Measurements from ENCODE around the gene ZNF280B. TPM values are rescaled to one million over a fixed set of nuclear protein-coding genes. Genes with fewer than 3 reads are reported as not detected.

Gene ZNF280B
- total RNA-seq, 2 donors from 2014 or later: 10.9 to 15.3 TPM

DNA sequence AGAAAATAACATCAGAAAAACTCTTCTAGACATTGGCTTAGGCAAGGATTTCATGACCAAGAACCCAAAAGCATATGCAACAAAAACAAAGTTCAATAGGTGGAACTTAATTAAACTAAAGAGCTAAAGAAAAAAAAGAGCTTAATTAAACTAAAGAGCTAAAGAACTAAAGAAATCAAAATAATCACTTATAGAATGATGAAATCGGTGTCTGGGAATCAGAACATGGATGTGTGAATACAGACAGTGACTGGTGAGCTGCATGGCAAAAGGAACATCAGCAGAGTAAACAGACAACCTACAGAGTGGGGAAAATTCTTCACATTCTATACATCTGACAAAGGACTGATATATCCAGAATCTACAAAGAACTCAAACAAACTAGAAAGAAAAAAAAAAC lies 41.4 kb downstream of the ZNF280B start:
- Histone ChIP-seq H3K9ac (ENCODE audit: extremely low read depth, low read length, poor library complexity, severe bottlenecking) (no peak overlapping the region), H3K9me3 (ENCODE audit: control insufficient read depth, low read length) (peaks cover 28% of the 10 kb centered on the region), H3K36me3 (ENCODE audit: control insufficient read depth, insufficient read depth, low read length) (no peaks in the 10 kb centered on the region), H3K4me3 (ENCODE audit: low read length) (no peak overlapping the region), H3K27me3 (ENCODE audit: control insufficient read depth, insufficient read depth, low read length, poor library complexity, severe bottlenecking) (peaks cover 19% of the 10 kb centered on the region), H3K27ac (ENCODE audit: low read depth, low read length) (no peak overlapping the region), H3K4me1 (ENCODE audit: control insufficient read depth, insufficient read depth, low read length) (no peaks in the 10 kb centered on the region)
- Mint-ChIP-seq H3K9me3 (peaks cover 31% of the 10 kb centered on the region), H3K27me3 (ENCODE audit: insufficient read depth) (peaks cover 74% of the 10 kb centered on the region), H3K4me1 (no peaks in the 10 kb centered on the region), H3K36me3 (ENCODE audit: low read depth) (no peaks in the 10 kb centered on the region), H3K27ac (no peak overlapping the region), H3K4me3 (no peak overlapping the region)
- no peak for DNase-seq
- no peak for TF ChIP-seq CTCF (conservative IDR thresholded peaks at IDR 0.05)
- 100% methylated on average over 1 of the region's 1 CpG; no CpG with 5 or more reads in 1 of the 2 experiments for WGBS, 2 experiments (ENCODE audit: insufficient coverage in 1 of 2, insufficient read length in 1 of 2)

DNA sequence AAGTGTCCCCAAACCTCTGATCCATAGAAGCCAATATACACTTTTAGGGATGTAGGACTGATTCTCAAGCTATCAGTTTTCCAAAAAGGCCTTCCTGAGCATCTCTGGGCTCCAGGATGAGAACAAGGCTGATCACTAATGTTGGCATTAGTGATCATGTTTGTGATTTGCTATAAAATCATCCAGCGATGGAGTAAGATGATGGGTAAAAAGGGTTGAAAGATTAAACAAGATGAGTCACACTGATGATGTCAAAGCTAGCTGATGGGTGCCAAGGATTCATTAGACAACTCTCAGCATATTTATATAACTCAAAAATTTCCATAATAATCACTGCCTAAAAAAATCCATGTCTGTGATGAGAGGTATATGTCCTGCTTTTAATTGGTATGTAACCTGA lies 42.8 kb downstream of the ZNF280B start:
- H3K4me3 Mint-ChIP-seq: no peak overlapping the region
- H3K27ac ChIP-seq (ENCODE audit: low read depth, low read length): no peak overlapping the region
- peaks cover 22% of the 10 kb centered on the region for H3K27me3 ChIP-seq (ENCODE audit: control insufficient read depth, insufficient read depth, low read length, poor library complexity, severe bottlenecking)
- H3K36me3 ChIP-seq (ENCODE audit: control insufficient read depth, insufficient read depth, low read length): no peaks in the 10 kb centered on the region
- no peak for DNase-seq
- peaks cover 28% of the 10 kb centered on the region for H3K9me3 ChIP-seq (ENCODE audit: control insufficient read depth, low read length)
- H3K36me3 Mint-ChIP-seq (ENCODE audit: low read depth): no peaks in the 10 kb centered on the region
- H3K27me3 Mint-ChIP-seq (ENCODE audit: insufficient read depth): peaks cover 78% of the 10 kb centered on the region
- H3K4me1 ChIP-seq (ENCODE audit: control insufficient read depth, insufficient read depth, low read length): no peaks in the 10 kb centered on the region
- no peak overlapping the region for H3K4me3 ChIP-seq (ENCODE audit: low read length)
- H3K9ac ChIP-seq (ENCODE audit: extremely low read depth, low read length, poor library complexity, severe bottlenecking): no peak overlapping the region
- 80 to 100% methylated on average over 1 of the region's 1 CpG for WGBS, 2 experiments (ENCODE audit: insufficient coverage in 1 of 2, insufficient read length in 1 of 2)
- no peak for TF ChIP-seq CTCF (conservative IDR thresholded peaks at IDR 0.05)
- peaks cover 29% of the 10 kb centered on the region for H3K9me3 Mint-ChIP-seq
- no peak overlapping the region for H3K27ac Mint-ChIP-seq
- H3K4me1 Mint-ChIP-seq: no peaks in the 10 kb centered on the region

DNA sequence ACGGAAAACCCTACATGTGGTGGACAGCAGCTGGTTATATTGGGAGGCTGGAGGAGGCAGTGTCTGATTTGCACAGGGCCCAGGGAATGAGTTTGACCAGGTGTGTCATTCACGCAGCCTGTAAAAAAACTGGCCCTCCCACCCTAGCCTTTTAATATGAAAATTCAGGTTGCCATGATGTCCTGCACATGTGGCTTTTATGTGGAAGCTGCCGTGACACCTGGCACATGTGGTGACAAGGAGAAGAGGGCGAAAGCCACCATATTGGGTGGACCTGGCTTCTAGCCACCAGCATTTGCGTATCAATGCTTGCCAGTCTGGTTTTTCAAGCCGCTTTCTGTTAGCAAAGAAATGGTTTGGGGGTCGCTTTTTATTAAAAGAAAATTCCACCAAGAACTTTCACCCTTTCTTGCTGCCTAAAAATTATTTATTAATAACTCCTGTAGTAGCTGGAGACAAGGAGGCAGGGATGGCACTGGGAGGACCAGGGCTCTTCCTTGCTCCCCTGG lies 43.4 kb downstream of the ZNF280B start:
- Mint-ChIP-seq H3K27ac (no peak overlapping the region), H3K4me3 (no peak overlapping the region), H3K4me1 (no peaks in the 10 kb centered on the region), H3K27me3 (ENCODE audit: insufficient read depth) (peaks cover 82% of the 10 kb centered on the region), H3K36me3 (ENCODE audit: low read depth) (no peaks in the 10 kb centered on the region), H3K9me3 (peaks cover 32% of the 10 kb centered on the region)
- no peak for DNase-seq
- no peaks in the 10 kb centered on the region for H3K4me1 ChIP-seq (ENCODE audit: control insufficient read depth, insufficient read depth, low read length)
- TF ChIP-seq CTCF (conservative IDR thresholded peaks at IDR 0.05): no peak
- H3K27ac ChIP-seq (ENCODE audit: low read depth, low read length): no peak overlapping the region
- no peak overlapping the region for H3K9ac ChIP-seq (ENCODE audit: extremely low read depth, low read length, poor library complexity, severe bottlenecking)
- no peak overlapping the region for H3K4me3 ChIP-seq (ENCODE audit: low read length)
- no peaks in the 10 kb centered on the region for H3K36me3 ChIP-seq (ENCODE audit: control insufficient read depth, insufficient read depth, low read length)
- 83 to 90% methylated on average over 2 to 7 of the region's 7 CpGs for WGBS, 2 experiments (ENCODE audit: insufficient coverage in 1 of 2, insufficient read length in 1 of 2)
- peaks cover 22% of the 10 kb centered on the region for H3K27me3 ChIP-seq (ENCODE audit: control insufficient read depth, insufficient read depth, low read length, poor library complexity, severe bottlenecking)
- peaks cover 34% of the 10 kb centered on the region for H3K9me3 ChIP-seq (ENCODE audit: control insufficient read depth, low read length)
